Ovary (tissue), 9 donors: ENCODE results near the gene ENOX2. TPM values are rescaled to one million over a fixed set of nuclear protein-coding genes. Genes with fewer than 3 reads are reported as not detected.

ENCODE experiments used
- DNase-seq, 5 donors: peaks; one replicate each; pipeline ENCODE4 v3.0.0-alpha.2; 2019 to 2020
- H3K27ac ChIP-seq, 2 donors: fragments of 200-600 bp; one replicate each; pipeline versions ENCODE4 v1.5.1 to v1.8.0; 2019 to 2022
- H3K27me3 ChIP-seq: fragments of 200-600 bp; one replicate; pipeline ENCODE4 v1.8.0; 2022
- H3K36me3 ChIP-seq: fragments of 200-600 bp; sonication (generic); one replicate; pipeline ENCODE4 v1.5.1; 2019
- H3K4me1 ChIP-seq: one replicate; pipeline ENCODE4 v1.8.1; 2013; ENCODE audit warnings: mild to moderate bottlenecking, moderate library complexity; ENCODE audit not compliant: insufficient read depth
- H3K4me3 ChIP-seq: fragments of 200-600 bp; sonication (generic); one replicate; pipeline ENCODE4 v1.5.1; 2017
- H3K9me3 ChIP-seq, 2 donors: fragments of 200-600 bp in 1 of 2; sonication (generic) in 1 of 2; one replicate each; pipeline versions ENCODE4 v1.5.1 to v1.8.1; 2013 to 2019; ENCODE audit warnings: mild to moderate bottlenecking in 1 of 2, moderate library complexity in 1 of 2
- CTCF ChIP-seq, 3 donors: fragments of 450-650 bp in 2 of 3; fragments of 200-600 bp in 1 of 3; IDR thresholded peaks; one replicate each; pipeline versions ENCODE4 v1.5.1 to v1.8.0; 2016 to 2022; ENCODE audit warnings: antibody characterized with exemption in 3 of 3, mild to moderate bottlenecking in 1 of 3
- EP300 ChIP-seq: sonication (generic); formaldehyde crosslinking; IDR thresholded peaks from one replicate; pipeline ENCODE4 v1.6.1; 2017; ENCODE audit warnings: antibody characterized with exemption
- POLR2A ChIP-seq: fragments of 450-650 bp; IDR thresholded peaks from one replicate; pipeline ENCODE4 v1.6.1; 2017; ENCODE audit warnings: antibody characterized with exemption, mild to moderate bottlenecking, moderate library complexity
- WGBS, 3 donors: extraction: QIAGEN DNeasy Blood & Tissue Kit in 1 of 3; methylation state at CpG; one replicate each; pipeline versions ENCODE4 v1.1.5 to v1.1.7; 2013 to 2017; 5-methylcytosine and 5-hydroxymethylcytosine counted together
- intact Hi-C, 4 donors: fragments of 100-400 bp; cut with DNase I; formaldehyde crosslinking; loops; one replicate each; pipeline versions ENCODE4 v1.11.0 to v1.15.1; 2022 to 2023
- polyA plus RNA-seq, 2 donors: library from polyadenylated mRNA; stranded (reverse); fragments of 200-250 nt in 1 of 2; fragments of 350-450 nt in 1 of 2; fragmentation: Illumina TruSeq in 1 of 2; extraction: RNeasy Lipid Tissue Mini Kit (QIAGEN cat#74804) in 1 of 2; gene quantifications; one replicate each; pipeline ENCODE4 v1.2.3, GENCODE V29; 2013 to 2014
- total RNA-seq, 7 donors: library from RNA; depleted of rRNA in 2 of 7; stranded (reverse); fragments of >200 nt in 2 of 7; fragmentation: NEBNext Ultra II Directional in 3 of 7; extraction: Animal tissue kit (Norgen Biotek cat#: 25700) in 3 of 7; gene quantifications; one replicate each; pipeline versions ENCODE4 v1.1.0 to v1.2.4, GENCODE V29; 2016 to 2023
- donor health status: DM: no; HTN: no; CAD: no; lungs with moderate emphysema.
- donor health status: DM: no; HTN: no; CAD: no.
- donor health status: Bipolar disorder and iron deficiency.
- donor health status: DM: yes; HTN: yes; CAD: no.
- donor health status: DM: no; HTN: no; CAD: no.
- donor health status: DM: yes; HTN: yes; CAD: no.

Gene ENOX2
- total and polyA plus RNA-seq, 9 donors = 5.4 to 17.8 (median 13.1) TPM

GRCh38 chrX:130878350-130879341 is 24.4 kb downstream of the ENOX2 start:
- no peaks in the 10 kb centered on the region for H3K36me3 ChIP-seq
- H3K27ac ChIP-seq = no peak overlapping the region
- intact Hi-C loops = no loop called here
- no peak for TF ChIP-seq POLR2A
- TF ChIP-seq CTCF (IDR thresholded peaks at IDR 0.05) = no peak
- no peak for TF ChIP-seq EP300
- H3K27me3 ChIP-seq = no peaks in the 10 kb centered on the region
- no peak for DNase-seq
- 54 to 69% (median 67%) methylated on average over 7 of the region's 7 CpGs for WGBS, 3 donors
- no peaks in the 10 kb centered on the region for H3K4me1 ChIP-seq
- H3K4me3 ChIP-seq = no peak overlapping the region
- no peaks in the 10 kb centered on the region for H3K9me3 ChIP-seq

- no peaks in the 10 kb centered on the region for H3K36me3 ChIP-seq
- TF ChIP-seq CTCF (IDR thresholded peaks at IDR 0.05) = no peak
- TF ChIP-seq POLR2A = no peak
- no peak for TF ChIP-seq EP300
- H3K4me1 ChIP-seq = no peaks in the 10 kb centered on the region
- no peak for DNase-seq
- intact Hi-C loops = no loop called here
- 66 to 76% (median 71%) methylated on average over 1 of the region's 1 CpG for WGBS, 3 donors
- no peaks in the 10 kb centered on the region for H3K27me3 ChIP-seq
- H3K9me3 ChIP-seq = no peaks in the 10 kb centered on the region
- H3K4me3 ChIP-seq = no peak overlapping the region
- no peak overlapping the region for H3K27ac ChIP-seq
These were observed 25.1 kb downstream of the ENOX2 start for GRCh38 chrX:130877892-130878341.

GRCh38 chrX:130876226-130876625 is 26.8 kb downstream of the ENOX2 start:
- Histone ChIP-seq H3K36me3 (no peaks in the 10 kb centered on the region), H3K9me3 (no peaks in the 10 kb centered on the region), H3K4me1 (no peaks in the 10 kb centered on the region), H3K27ac (no peak overlapping the region), H3K27me3 (no peaks in the 10 kb centered on the region), H3K4me3 (no peak overlapping the region)
- intact Hi-C loops = no loop called here
- DNase-seq = no peak
- TF ChIP-seq CTCF (IDR thresholded peaks at IDR 0.05) (no peak), EP300 (no peak), POLR2A (no peak)

GRCh38 chrX:130874751-130875150 is 28.3 kb downstream of the ENOX2 start:
- TF ChIP-seq EP300 (no peak), CTCF (IDR thresholded peaks at IDR 0.05) (no peak), POLR2A (no peak)
- 58 to 75% (median 59%) methylated on average over 2 of the region's 2 CpGs for WGBS, 3 donors
- Histone ChIP-seq H3K36me3 (no peaks in the 10 kb centered on the region), H3K4me3 (no peak overlapping the region), H3K4me1 (no peaks in the 10 kb centered on the region), H3K27me3 (no peaks in the 10 kb centered on the region), H3K27ac (no peak overlapping the region), H3K9me3 (no peaks in the 10 kb centered on the region)
- no peak for DNase-seq
- intact Hi-C loops = no loop called here
